Measurements from ENCODE around the gene MYO5B.
A peak's percentile ranks its signal among the peaks of the same experiment; 100 is the strongest.
"Not testable (repeated sequence)": the region's sequence is repeated elsewhere in the genome, so short reads cannot be mapped to it uniquely, and the experiment has no call there.

Gene MYO5B

DNA sequence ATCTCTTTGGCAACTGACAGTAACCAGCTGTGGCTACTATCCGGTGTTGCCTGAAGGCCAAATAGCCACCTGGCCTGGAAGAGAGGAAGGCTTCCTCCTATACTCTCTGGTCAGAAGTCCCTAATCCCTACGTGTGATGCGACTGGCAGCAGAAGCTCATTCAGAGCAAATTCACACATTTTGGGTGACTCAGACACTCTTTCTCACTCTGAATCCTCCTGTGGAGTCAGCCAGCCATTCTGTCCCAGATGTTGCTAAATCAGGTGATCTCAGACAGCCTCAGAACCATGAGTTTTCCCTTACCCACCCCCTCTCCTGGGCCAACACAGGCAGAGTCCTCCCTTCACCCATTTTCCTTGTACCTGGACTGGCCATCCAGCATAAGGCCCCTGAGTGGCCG lies 36.7 kb upstream of the MYO5B start:
- TF ChIP-seq EZH2 (IDR thresholded peaks at IDR 0.05; ENCODE audit: borderline replicate concordance, low read depth, low read length, severe bottlenecking): no peak
- TF ChIP-seq, protein P1, sequence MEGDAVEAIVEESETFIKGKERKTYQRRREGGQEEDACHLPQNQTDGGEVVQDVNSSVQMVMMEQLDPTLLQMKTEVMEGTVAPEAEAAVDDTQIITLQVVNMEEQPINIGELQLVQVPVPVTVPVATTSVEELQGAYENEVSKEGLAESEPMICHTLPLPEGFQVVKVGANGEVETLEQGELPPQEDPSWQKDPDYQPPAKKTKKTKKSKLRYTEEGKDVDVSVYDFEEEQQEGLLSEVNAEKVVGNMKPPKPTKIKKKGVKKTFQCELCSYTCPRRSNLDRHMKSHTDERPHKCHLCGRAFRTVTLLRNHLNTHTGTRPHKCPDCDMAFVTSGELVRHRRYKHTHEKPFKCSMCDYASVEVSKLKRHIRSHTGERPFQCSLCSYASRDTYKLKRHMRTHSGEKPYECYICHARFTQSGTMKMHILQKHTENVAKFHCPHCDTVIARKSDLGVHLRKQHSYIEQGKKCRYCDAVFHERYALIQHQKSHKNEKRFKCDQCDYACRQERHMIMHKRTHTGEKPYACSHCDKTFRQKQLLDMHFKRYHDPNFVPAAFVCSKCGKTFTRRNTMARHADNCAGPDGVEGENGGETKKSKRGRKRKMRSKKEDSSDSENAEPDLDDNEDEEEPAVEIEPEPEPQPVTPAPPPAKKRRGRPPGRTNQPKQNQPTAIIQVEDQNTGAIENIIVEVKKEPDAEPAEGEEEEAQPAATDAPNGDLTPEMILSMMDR (IDR thresholded peaks at IDR 0.05; ENCODE audit: borderline replicate concordance, extremely low read depth, low read length, poor library complexity, severe bottlenecking): no peak
- DNase-seq (no peak), ATAC-seq (ENCODE audit: insufficient read depth, low read depth) (no peak)
- no peak overlapping the region for H2AFZ ChIP-seq (ENCODE audit: low read depth, low read length)
- H3K9ac ChIP-seq (ENCODE audit: low read depth, low read length): no peak overlapping the region
- H3K79me2 ChIP-seq (ENCODE audit: insufficient read depth, low read length): no peaks in the 10 kb centered on the region
- no peaks in the 10 kb centered on the region for H3K4me1 ChIP-seq (ENCODE audit: insufficient read depth, low read length)
- H3K9me3 ChIP-seq (ENCODE audit: insufficient read depth, low read length, severe bottlenecking): no peaks in the 10 kb centered on the region
- H3K4me2 ChIP-seq (ENCODE audit: insufficient read depth, low read length): no peak overlapping the region
- no peaks in the 10 kb centered on the region for H4K20me1 ChIP-seq (ENCODE audit: insufficient read depth, low read length)
- H3K36me3 ChIP-seq (ENCODE audit: insufficient read depth, low read length): no peaks in the 10 kb centered on the region
- no peak overlapping the region for H3K27ac ChIP-seq (ENCODE audit: low read length)
- H3K4me3 ChIP-seq (ENCODE audit: low read depth in 1 of 2, low read length in 2 of 2): no peak overlapping the region
- H3K27me3 ChIP-seq (ENCODE audit: insufficient read depth, low read length, poor library complexity): peaks cover 13% of the 10 kb centered on the region

DNA sequence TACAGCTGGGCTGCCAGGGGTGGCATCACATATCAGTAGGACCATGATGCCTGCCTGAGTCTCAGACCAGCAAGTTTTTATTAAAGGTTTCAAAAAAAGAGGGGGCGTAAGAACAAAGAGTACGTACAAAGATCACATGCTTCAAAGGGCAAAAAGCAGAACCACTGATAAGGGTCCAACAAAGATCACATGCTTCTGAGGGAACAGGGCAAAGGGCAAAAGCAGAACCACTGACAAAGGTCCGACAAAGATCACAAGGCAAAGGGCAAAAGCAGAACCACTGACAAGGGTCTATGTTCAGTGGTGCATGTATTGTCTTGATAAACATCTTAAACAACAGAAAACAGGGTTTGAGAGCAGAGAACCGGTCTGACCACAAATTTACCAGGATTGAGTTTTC lies 25.3 kb upstream of the MYO5B start:
- not testable (repeated sequence) for H4K20me1 ChIP-seq (ENCODE audit: insufficient read depth, low read length); DNase-seq; H3K4me1 ChIP-seq (ENCODE audit: insufficient read depth, low read length); H3K4me2 ChIP-seq (ENCODE audit: insufficient read depth, low read length); H2AFZ ChIP-seq (ENCODE audit: low read depth, low read length); H3K79me2 ChIP-seq (ENCODE audit: insufficient read depth, low read length); H3K9ac ChIP-seq (ENCODE audit: low read depth, low read length); H3K27ac ChIP-seq (ENCODE audit: low read length); ATAC-seq (ENCODE audit: insufficient read depth, low read depth); H3K4me3 ChIP-seq (ENCODE audit: low read depth in 1 of 2, low read length in 2 of 2); H3K36me3 ChIP-seq (ENCODE audit: insufficient read depth, low read length)
- H3K9me3 ChIP-seq (ENCODE audit: insufficient read depth, low read length, severe bottlenecking): peaks cover 15% of the 10 kb centered on the region
- peaks cover 12% of the 10 kb centered on the region for H3K27me3 ChIP-seq (ENCODE audit: insufficient read depth, low read length, poor library complexity)

DNA sequence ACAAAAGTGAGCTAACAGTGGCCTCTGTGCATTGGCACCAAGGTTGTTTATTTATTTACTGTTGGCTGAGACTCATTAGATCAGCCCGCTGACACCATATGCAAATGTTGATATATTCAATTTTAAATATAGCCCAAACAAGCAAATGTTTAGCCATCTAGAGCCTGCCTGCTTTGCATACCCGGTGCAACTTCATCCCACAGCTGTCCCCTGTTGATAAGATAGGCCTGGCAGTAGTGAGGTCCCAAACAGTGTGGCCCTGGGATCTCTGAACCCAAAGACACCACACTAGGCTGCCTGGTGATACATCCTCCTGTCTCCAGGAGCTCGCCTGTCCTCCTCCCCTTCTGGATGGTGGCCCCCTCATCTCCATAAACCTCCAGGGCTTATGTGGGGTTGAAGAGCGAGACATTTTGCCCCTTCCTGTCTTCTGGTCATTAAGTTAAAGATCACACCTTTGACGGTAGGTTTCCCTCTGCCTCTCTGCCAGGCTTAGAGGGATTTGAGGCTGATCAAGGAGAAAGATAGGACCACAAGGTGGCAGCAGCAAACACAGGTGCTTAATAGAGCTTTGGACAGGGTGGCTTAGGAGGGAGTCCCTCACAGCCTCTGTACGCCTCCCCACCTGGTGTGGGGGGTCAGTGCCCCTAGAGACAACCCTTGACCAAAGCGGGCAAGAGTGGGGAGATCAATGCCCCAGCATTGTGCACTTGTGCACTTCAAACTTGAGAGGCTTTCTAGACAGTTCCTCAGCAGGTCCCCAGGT lies 23.7 kb upstream of the MYO5B start:
- Histone ChIP-seq H4K20me1 (ENCODE audit: insufficient read depth, low read length) (no peaks in the 10 kb centered on the region), H3K36me3 (ENCODE audit: insufficient read depth, low read length) (no peaks in the 10 kb centered on the region), H3K9ac (ENCODE audit: low read depth, low read length) (no peak overlapping the region), H3K79me2 (ENCODE audit: insufficient read depth, low read length) (no peaks in the 10 kb centered on the region), H3K27me3 (ENCODE audit: insufficient read depth, low read length, poor library complexity) (peaks cover 3% of the 10 kb centered on the region), H3K27ac (ENCODE audit: low read length) (no peak overlapping the region), H3K4me3 (ENCODE audit: low read depth in 1 of 2, low read length in 2 of 2) (no peak overlapping the region), H2AFZ (ENCODE audit: low read depth, low read length) (no peak overlapping the region), H3K4me1 (ENCODE audit: insufficient read depth, low read length) (no peaks in the 10 kb centered on the region), H3K4me2 (ENCODE audit: insufficient read depth, low read length) (no peak overlapping the region), H3K9me3 (ENCODE audit: insufficient read depth, low read length, severe bottlenecking) (peaks cover 15% of the 10 kb centered on the region)
- TF ChIP-seq EZH2 (IDR thresholded peaks at IDR 0.05; ENCODE audit: borderline replicate concordance, low read depth, low read length, severe bottlenecking): no peak
- TF ChIP-seq, protein P1 (IDR thresholded peaks at IDR 0.05; ENCODE audit: borderline replicate concordance, extremely low read depth, low read length, poor library complexity, severe bottlenecking): peak; percentile 33
- DNase-seq (peak; percentile 8), ATAC-seq (ENCODE audit: insufficient read depth, low read depth) (no peak)

DNA sequence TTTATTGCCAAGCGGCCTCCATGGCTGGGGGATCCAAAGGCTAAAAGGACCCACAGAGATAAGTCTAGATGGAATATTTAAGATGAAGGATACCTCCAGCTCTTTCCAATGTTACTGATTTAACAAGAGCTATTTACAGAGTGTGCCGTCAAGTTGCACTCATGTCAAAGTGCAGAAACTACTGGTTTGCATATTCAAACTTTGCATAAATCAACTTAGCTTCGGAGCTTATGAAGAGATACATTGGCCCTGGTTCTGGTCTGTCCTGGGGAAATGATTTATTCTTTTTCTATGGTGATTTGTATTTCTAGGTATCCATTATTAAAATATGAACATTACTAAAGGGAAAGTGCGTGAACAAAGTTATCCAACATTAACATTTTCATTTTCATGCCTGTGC lies 14.4 kb upstream of the MYO5B start:
- ATAC-seq (ENCODE audit: insufficient read depth, low read depth) (no peak), DNase-seq (no peak)
- H3K9me3 ChIP-seq (ENCODE audit: insufficient read depth, low read length, severe bottlenecking): no peaks in the 10 kb centered on the region

More for the DNA sequence above, 14.4 kb upstream of the MYO5B start:
- Histone ChIP-seq H3K4me3 (ENCODE audit: low read depth in 1 of 2, low read length in 2 of 2) (no peak overlapping the region), H3K36me3 (ENCODE audit: insufficient read depth, low read length) (no peaks in the 10 kb centered on the region), H3K4me1 (ENCODE audit: insufficient read depth, low read length) (no peaks in the 10 kb centered on the region), H3K4me2 (ENCODE audit: insufficient read depth, low read length) (no peak overlapping the region), H4K20me1 (ENCODE audit: insufficient read depth, low read length) (no peaks in the 10 kb centered on the region), H3K27me3 (ENCODE audit: insufficient read depth, low read length, poor library complexity) (no peaks in the 10 kb centered on the region), H2AFZ (ENCODE audit: low read depth, low read length) (no peak overlapping the region), H3K79me2 (ENCODE audit: insufficient read depth, low read length) (no peaks in the 10 kb centered on the region), H3K27ac (ENCODE audit: low read length) (no peak overlapping the region), H3K9ac (ENCODE audit: low read depth, low read length) (no peak overlapping the region)
- TF ChIP-seq, protein P1 (IDR thresholded peaks at IDR 0.05; ENCODE audit: borderline replicate concordance, extremely low read depth, low read length, poor library complexity, severe bottlenecking): no peak
- TF ChIP-seq EZH2 (IDR thresholded peaks at IDR 0.05; ENCODE audit: borderline replicate concordance, low read depth, low read length, severe bottlenecking): no peak

All from DND-41 (cell line).